Mucosa of stomach (tissue), 1 donor: Measurements from ENCODE around the gene SLC26A11.

Experiments used
- H3K27me3 ChIP-seq: one replicate; pipeline ENCODE4 v1.7.0; 2013; ENCODE audit warnings: mild to moderate bottlenecking, low read length; ENCODE audit not compliant: control insufficient read depth, insufficient read depth
- H3K36me3 ChIP-seq: one replicate; pipeline ENCODE4 v1.7.0; 2013; ENCODE audit warnings: low read length; ENCODE audit not compliant: control insufficient read depth, insufficient read depth
- H3K4me1 ChIP-seq: one replicate; pipeline ENCODE4 v1.7.0; 2013; ENCODE audit warnings: mild to moderate bottlenecking, low read length; ENCODE audit not compliant: control insufficient read depth, insufficient read depth
- H3K4me3 ChIP-seq: one replicate; pipeline ENCODE4 v1.7.0; 2013; ENCODE audit warnings: low read length
- H3K9ac ChIP-seq: one replicate; pipeline ENCODE4 v1.7.0; 2013; ENCODE audit warnings: mild to moderate bottlenecking, low read length, moderate library complexity
- H3K9me3 ChIP-seq: one replicate; pipeline ENCODE4 v1.7.0; 2013; ENCODE audit warnings: mild to moderate bottlenecking, low read length, moderate library complexity; ENCODE audit not compliant: control insufficient read depth
- donor health status: Pancreatic carcinoma.

The SLC26A11 gene

GRCh38 chr17:80214012-80214877 is 6.0 kb upstream of the SLC26A11 start:
- H3K9me3 ChIP-seq: no peaks in the 10 kb centered on the region
- H3K27me3 ChIP-seq: no peaks in the 10 kb centered on the region
- peaks cover 12% of the 10 kb centered on the region for H3K4me1 ChIP-seq
- no peak overlapping the region for H3K9ac ChIP-seq
- peaks cover 18% of the 10 kb centered on the region for H3K36me3 ChIP-seq
- no peak overlapping the region for H3K4me3 ChIP-seq

- H3K9me3 ChIP-seq: no peaks in the 10 kb centered on the region
- peaks cover 18% of the 10 kb centered on the region for H3K4me1 ChIP-seq
- H3K9ac ChIP-seq: no peak overlapping the region
- H3K36me3 ChIP-seq: peaks cover 14% of the 10 kb centered on the region
- no peak overlapping the region for H3K4me3 ChIP-seq
- H3K27me3 ChIP-seq: no peaks in the 10 kb centered on the region
These were observed 5.4 kb upstream of the SLC26A11 start for GRCh38 chr17:80214878-80215210.

- Histone ChIP-seq H3K9me3 (no peaks in the 10 kb centered on the region), H3K9ac (no peak overlapping the region), H3K4me1 (peaks cover 18% of the 10 kb centered on the region), H3K36me3 (peaks cover 9% of the 10 kb centered on the region), H3K27me3 (no peaks in the 10 kb centered on the region), H3K4me3 (no peak overlapping the region)
These were observed 3.5 kb upstream of the SLC26A11 start for GRCh38 chr17:80216473-80217456.

- H3K27me3 ChIP-seq: no peaks in the 10 kb centered on the region
- H3K4me1 ChIP-seq: peaks cover 18% of the 10 kb centered on the region
- no peak overlapping the region for H3K4me3 ChIP-seq
- H3K9ac ChIP-seq: no peak overlapping the region
- peaks cover 9% of the 10 kb centered on the region for H3K36me3 ChIP-seq
- H3K9me3 ChIP-seq: no peaks in the 10 kb centered on the region
These were observed 2.4 kb upstream of the SLC26A11 start for GRCh38 chr17:80217703-80218362.

GRCh38 chr17:80218391-80218790 is 1.8 kb upstream of the SLC26A11 start:
- H3K9ac ChIP-seq: no peak overlapping the region

GRCh38 chr17:80219013-80219762 is 1.0 kb upstream of the SLC26A11 start:
- peak overlapping the region; percentile 96 for H3K9ac ChIP-seq
- no peaks in the 10 kb centered on the region for H3K27me3 ChIP-seq
- no peaks in the 10 kb centered on the region for H3K9me3 ChIP-seq
- peaks cover 5% of the 10 kb centered on the region for H3K36me3 ChIP-seq
- peak overlapping the region; percentile 84 for H3K4me3 ChIP-seq
- H3K4me1 ChIP-seq: peaks cover 18% of the 10 kb centered on the region

More at GRCh38 chr17:80218391-80218790, 1.8 kb upstream of the SLC26A11 start:
- no peak overlapping the region for H3K4me3 ChIP-seq
- no peaks in the 10 kb centered on the region for H3K27me3 ChIP-seq
- peaks cover 9% of the 10 kb centered on the region for H3K36me3 ChIP-seq
- peaks cover 18% of the 10 kb centered on the region for H3K4me1 ChIP-seq
- H3K9me3 ChIP-seq: no peaks in the 10 kb centered on the region

GRCh38 chr17:80219763-80220053 is 519 bp upstream of the SLC26A11 start:
- H3K36me3 ChIP-seq: peaks cover 5% of the 10 kb centered on the region
- no peaks in the 10 kb centered on the region for H3K27me3 ChIP-seq
- H3K9me3 ChIP-seq: no peaks in the 10 kb centered on the region
- peak overlapping the region; percentile 84 for H3K4me3 ChIP-seq
- peak overlapping the region; percentile 96 for H3K9ac ChIP-seq
- H3K4me1 ChIP-seq: peaks cover 18% of the 10 kb centered on the region

- Histone ChIP-seq H3K9me3 (no peaks in the 10 kb centered on the region), H3K4me3 (peak overlapping the region; percentile 41), H3K9ac (peak overlapping the region; percentile 96), H3K36me3 (peaks cover 5% of the 10 kb centered on the region), H3K4me1 (peaks cover 18% of the 10 kb centered on the region), H3K27me3 (no peaks in the 10 kb centered on the region)
These were observed 549 bp downstream of the SLC26A11 start for GRCh38 chr17:80220736-80221215.

- Histone ChIP-seq H3K9me3 (no peaks in the 10 kb centered on the region), H3K4me3 (no peak overlapping the region), H3K27me3 (no peaks in the 10 kb centered on the region), H3K9ac (peak overlapping the region; percentile 96), H3K4me1 (peaks cover 18% of the 10 kb centered on the region), H3K36me3 (peaks cover 5% of the 10 kb centered on the region)
These were observed 1.3 kb downstream of the SLC26A11 start for GRCh38 chr17:80221351-80222105.

- Histone ChIP-seq H3K4me1 (peaks cover 18% of the 10 kb centered on the region), H3K9ac (no peak overlapping the region), H3K36me3 (peaks cover 2% of the 10 kb centered on the region), H3K27me3 (no peaks in the 10 kb centered on the region), H3K4me3 (no peak overlapping the region), H3K9me3 (no peaks in the 10 kb centered on the region)
These were observed 2.3 kb downstream of the SLC26A11 start for GRCh38 chr17:80222376-80223141.
